ENCODE measurements around the gene CERS2. TPM values are rescaled to one million over a fixed set of nuclear protein-coding genes. Genes with fewer than 3 reads are reported as not detected.

The CERS2 gene
- total and polyA plus RNA-seq, 2 of the 4 experiments (the other 2 are of a cell fraction), result 118 to 127 TPM

DNA sequence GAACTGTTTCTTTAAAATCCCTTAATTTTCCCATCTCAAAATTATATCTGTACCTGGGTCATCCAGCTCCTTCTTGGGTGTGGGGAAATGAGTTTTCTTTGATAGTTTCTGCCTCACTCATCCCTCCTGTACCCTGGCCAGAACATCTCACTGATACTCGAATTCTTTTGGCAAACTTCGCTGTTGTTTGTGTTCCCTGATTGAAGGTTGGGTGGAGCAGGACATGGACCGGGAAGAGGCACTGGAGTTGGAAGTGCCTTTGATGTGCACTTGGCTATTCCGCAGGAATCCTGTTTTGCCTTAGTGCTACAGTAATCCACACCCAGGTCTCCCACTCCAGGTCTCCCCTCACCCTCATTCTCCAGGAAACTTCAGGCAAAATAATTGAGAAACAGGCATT is 20.8 kb upstream of the CERS2 start (continued):
- TF ChIP-seq RFX5 (IDR thresholded peaks at IDR 0.05; ENCODE audit: low read depth, low read length) (no peak), MAZ (IDR thresholded peaks at IDR 0.05; ENCODE audit: borderline replicate concordance, low read depth, low read length) (no peak), RCOR1 (IDR thresholded peaks at IDR 0.05; ENCODE audit: insufficient replicate concordance, low read length) (no peak), NFE2L2 (IDR thresholded peaks at IDR 0.05; ENCODE audit: low read depth, low read length) (no peak)

GRCh38 chr1:150994248-150994647 is 19.6 kb upstream of the CERS2 start:
- Histone ChIP-seq H3K9me3 (ENCODE audit: control insufficient read depth, insufficient read depth, low read length) (no peaks in the 10 kb centered on the region), H3K79me1 (ENCODE audit: low read depth in 1 of 2, low read length in 2 of 2) (no peaks in the 10 kb centered on the region), H3K18ac (ENCODE audit: low read depth, low read length) (no peak overlapping the region), H3K27me3 (ENCODE audit: control insufficient read depth, insufficient read depth, low read length) (no peaks in the 10 kb centered on the region), H3K14ac (replicated peaks; ENCODE audit: low read depth, low read length) (no peak overlapping the region), H3K56ac (ENCODE audit: extremely low read depth, insufficient read depth, low read length) (no peak overlapping the region), H2BK5ac (ENCODE audit: low read depth, low read length, poor library complexity, severe bottlenecking) (no peak overlapping the region), H2AK5ac (ENCODE audit: low read depth, low read length) (no peak overlapping the region), H4K91ac (ENCODE audit: insufficient read depth, low read depth, low read length) (no peak overlapping the region), H3K23ac (ENCODE audit: low read depth, low read length) (no peak overlapping the region), H3K4me2 (ENCODE audit: low read depth, low read length) (no peak overlapping the region), H3K36me3 (ENCODE audit: control insufficient read depth, insufficient read depth, low read length) (peaks cover 22% of the 10 kb centered on the region), H2BK120ac (ENCODE audit: low read depth, low read length) (no peak overlapping the region), H4K8ac (ENCODE audit: low read depth in 2 of 2, low read length in 2 of 2) (no peak overlapping the region), H3K9me1 (ENCODE audit: insufficient read depth, low read length) (peaks cover 6% of the 10 kb centered on the region; the same call in 1 of the 2 replicates), H3K4me1 (ENCODE audit: control insufficient read depth, insufficient read depth, low read length) (no peaks in the 10 kb centered on the region; the same call in 1 of the 2 replicates), H4K20me1 (ENCODE audit: insufficient read depth, low read length) (no peaks in the 10 kb centered on the region), H2BK20ac (ENCODE audit: low read depth, low read length) (no peak overlapping the region), H2AK9ac (replicated peaks; ENCODE audit: low read depth, low read length, poor library complexity) (no peak overlapping the region), H2BK15ac (ENCODE audit: low read depth, low read length) (no peak overlapping the region), H3K9ac (ENCODE audit: low read depth, low read length) (no peak overlapping the region), H4K5ac (ENCODE audit: low read depth, low read length) (no peak overlapping the region), H2AFZ (replicated peaks; ENCODE audit: low read length, poor library complexity) (no peak overlapping the region), H3K4me3 (ENCODE audit: insufficient read depth, low read depth, low read length) (no peak overlapping the region), H3K4ac (ENCODE audit: low read depth, low read length) (no peak overlapping the region), H3K27ac (ENCODE audit: insufficient read depth, low read length) (no peak overlapping the region)
- ATAC-seq (ENCODE audit: low read depth), result no peak
- DNase-seq, result no peak
- in situ Hi-C loops (cut with MboI; ENCODE audit: low sequenced_read_pairs), result no loop called here
- ChIA-PET POLR2A (ENCODE audit: unreplicated experiment) (no interaction called here), CTCF (no interaction called here)
- no TSS peak for BruUV-seq (replicated peaks)
- intact Hi-C loops (cut with micrococcal nuclease), result no loop called here
- dilution Hi-C loops (cut with HindIII; ENCODE audit: low sequenced_read_pairs, unreplicated experiment), result no loop called here
- WGBS, 2 experiments (ENCODE audit: extremely low coverage in 2 of 2, insufficient read length in 1 of 2), result 93% methylated on average over 2 of the region's 3 CpGs; no CpG with 5 or more reads in 1 of the 2 experiments
- no peak for TF ChIP-seq RAD21 (IDR thresholded peaks at IDR 0.05; ENCODE audit: low read length)
- TF ChIP-seq RFX5 (IDR thresholded peaks at IDR 0.05; ENCODE audit: low read depth, low read length), result no peak
- TF ChIP-seq MAZ (IDR thresholded peaks at IDR 0.05; ENCODE audit: borderline replicate concordance, low read depth, low read length), result no peak
- TF ChIP-seq USF2 (IDR thresholded peaks at IDR 0.05; ENCODE audit: low read depth, low read length), result no peak
- no peak for TF ChIP-seq SMC3 (IDR thresholded peaks at IDR 0.05; ENCODE audit: low read depth, low read length)
- TF ChIP-seq MAFK (IDR thresholded peaks at IDR 0.05; ENCODE audit: low read depth, low read length), result no peak
- TF ChIP-seq POLR2A (IDR thresholded peaks at IDR 0.05; ENCODE audit: low read depth, low read length), result no peak
- TF ChIP-seq CHD1 (IDR thresholded peaks at IDR 0.05; ENCODE audit: low read depth, low read length), result no peak
- TF ChIP-seq, protein P1, sequence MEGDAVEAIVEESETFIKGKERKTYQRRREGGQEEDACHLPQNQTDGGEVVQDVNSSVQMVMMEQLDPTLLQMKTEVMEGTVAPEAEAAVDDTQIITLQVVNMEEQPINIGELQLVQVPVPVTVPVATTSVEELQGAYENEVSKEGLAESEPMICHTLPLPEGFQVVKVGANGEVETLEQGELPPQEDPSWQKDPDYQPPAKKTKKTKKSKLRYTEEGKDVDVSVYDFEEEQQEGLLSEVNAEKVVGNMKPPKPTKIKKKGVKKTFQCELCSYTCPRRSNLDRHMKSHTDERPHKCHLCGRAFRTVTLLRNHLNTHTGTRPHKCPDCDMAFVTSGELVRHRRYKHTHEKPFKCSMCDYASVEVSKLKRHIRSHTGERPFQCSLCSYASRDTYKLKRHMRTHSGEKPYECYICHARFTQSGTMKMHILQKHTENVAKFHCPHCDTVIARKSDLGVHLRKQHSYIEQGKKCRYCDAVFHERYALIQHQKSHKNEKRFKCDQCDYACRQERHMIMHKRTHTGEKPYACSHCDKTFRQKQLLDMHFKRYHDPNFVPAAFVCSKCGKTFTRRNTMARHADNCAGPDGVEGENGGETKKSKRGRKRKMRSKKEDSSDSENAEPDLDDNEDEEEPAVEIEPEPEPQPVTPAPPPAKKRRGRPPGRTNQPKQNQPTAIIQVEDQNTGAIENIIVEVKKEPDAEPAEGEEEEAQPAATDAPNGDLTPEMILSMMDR (conservative IDR thresholded peaks at IDR 0.05; ENCODE audit: low read depth, low read length), result no peak
- TF ChIP-seq FOS (IDR thresholded peaks at IDR 0.05; ENCODE audit: low read depth, low read length), result no peak
- no peak for TF ChIP-seq CEBPB (IDR thresholded peaks at IDR 0.05; ENCODE audit: low read depth, low read length)
- TF ChIP-seq, protein P2, sequence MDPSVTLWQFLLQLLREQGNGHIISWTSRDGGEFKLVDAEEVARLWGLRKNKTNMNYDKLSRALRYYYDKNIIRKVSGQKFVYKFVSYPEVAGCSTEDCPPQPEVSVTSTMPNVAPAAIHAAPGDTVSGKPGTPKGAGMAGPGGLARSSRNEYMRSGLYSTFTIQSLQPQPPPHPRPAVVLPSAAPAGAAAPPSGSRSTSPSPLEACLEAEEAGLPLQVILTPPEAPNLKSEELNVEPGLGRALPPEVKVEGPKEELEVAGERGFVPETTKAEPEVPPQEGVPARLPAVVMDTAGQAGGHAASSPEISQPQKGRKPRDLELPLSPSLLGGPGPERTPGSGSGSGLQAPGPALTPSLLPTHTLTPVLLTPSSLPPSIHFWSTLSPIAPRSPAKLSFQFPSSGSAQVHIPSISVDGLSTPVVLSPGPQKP (IDR thresholded peaks at IDR 0.05; ENCODE audit: borderline replicate concordance, low read depth, low read length), result no peak
- no peak for TF ChIP-seq NFE2L2 (IDR thresholded peaks at IDR 0.05; ENCODE audit: low read depth, low read length)
- TF ChIP-seq RCOR1 (IDR thresholded peaks at IDR 0.05; ENCODE audit: insufficient replicate concordance, low read length), result no peak
